Osteoblast (primary cell): ENCODE data around the gene SNX4. TPM values are rescaled to one million over a fixed set of nuclear protein-coding genes. Genes with fewer than 3 reads are reported as not detected.

Experiments used
- DNase-seq: peaks from one replicate; pipeline ENCODE4 v3.0.0; 2011; ENCODE audit warnings: low spot score, mixed read lengths; ENCODE audit not compliant: insufficient read length; ENCODE audit errors: missing footprints
- H2AFZ ChIP-seq: 2 replicates; pipeline ENCODE4 v1.6.0; 2011; ENCODE audit warnings: mild to moderate bottlenecking, low read length
- H3K27ac ChIP-seq: 2 replicates; pipeline ENCODE4 v1.5.1; 2011; ENCODE audit warnings: mild to moderate bottlenecking, low read depth, low read length, moderate library complexity
- H3K27me3 ChIP-seq: 2 replicates; pipeline ENCODE4 v1.6.0; 2012; ENCODE audit warnings: mild to moderate bottlenecking, control low read depth, inconsistent platforms, low read length, moderate library complexity; ENCODE audit not compliant: insufficient read depth
- H3K36me3 ChIP-seq: 2 replicates; pipeline ENCODE4 v1.5.1; 2011; ENCODE audit warnings: mild to moderate bottlenecking, low read length, control low read depth, moderate library complexity; ENCODE audit not compliant: insufficient read depth
- H3K4me1 ChIP-seq: 2 replicates; pipeline ENCODE4 v1.5.1; 2011; ENCODE audit warnings: mild to moderate bottlenecking, low read length, control low read depth, moderate library complexity; ENCODE audit not compliant: insufficient read depth
- H3K4me2 ChIP-seq: 2 replicates; pipeline ENCODE4 v1.6.0; 2011; ENCODE audit warnings: mild to moderate bottlenecking, low read length; ENCODE audit not compliant: insufficient read depth
- H3K4me3 ChIP-seq: fragments of 200-600 bp; sonication (generic); 3 replicates; pipeline ENCODE4 v1.5.1; 2012; ENCODE audit warnings: mild to moderate bottlenecking, low read length, inconsistent platforms; ENCODE audit not compliant: insufficient read depth
- H3K79me2 ChIP-seq: 2 replicates; pipeline ENCODE4 v1.6.0; 2012; ENCODE audit warnings: mild to moderate bottlenecking, low read length, control low read depth, inconsistent platforms; ENCODE audit not compliant: insufficient read depth
- H3K9me3 ChIP-seq: 2 replicates; pipeline ENCODE4 v1.5.1; 2011; ENCODE audit warnings: low read depth, low read length, control low read depth
- H4K20me1 ChIP-seq: 2 replicates; pipeline ENCODE4 v1.6.0; 2012; ENCODE audit warnings: mild to moderate bottlenecking, low read length, control low read depth; ENCODE audit not compliant: insufficient read depth
- total RNA-seq: library from RNA; depleted of rRNA; stranded (reverse); fragments of >200 nt; gene quantifications from 2 replicates; pipeline ENCODE4 v1.2.3, GENCODE V29; 2012
- TF ChIP-seq, protein P1 (sequence below): IDR thresholded peaks from 2 replicates; pipeline ENCODE4 v1.5.1; 2011; ENCODE audit warnings: mild to moderate bottlenecking, low read depth, low read length, moderate library complexity; ENCODE audit errors: extremely low read depth

SNX4 gene
- total RNA-seq, 1 donor: 36.2 TPM

DNA sequence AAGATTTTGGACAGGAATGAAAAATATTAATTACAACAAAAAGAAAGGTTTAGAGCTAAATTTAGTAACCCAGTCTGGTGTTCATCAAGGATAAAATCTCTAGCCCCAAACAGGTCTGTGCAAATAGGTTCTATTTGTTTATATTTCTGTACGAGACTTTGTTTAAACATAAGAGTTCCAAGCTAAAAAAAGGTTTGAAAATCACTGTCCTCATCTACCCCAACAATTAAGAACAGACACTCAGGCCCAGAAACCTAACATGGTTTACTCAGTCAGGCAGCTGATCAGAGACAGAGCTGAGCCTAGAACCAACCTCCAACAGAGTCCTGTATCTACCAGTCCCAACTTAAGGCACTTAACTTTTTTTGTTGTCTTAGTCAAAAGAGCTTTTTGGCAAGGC lies 49.3 kb downstream of the SNX4 start:
- Histone ChIP-seq H3K4me3 (no peak overlapping the region), H3K4me2 (no peak overlapping the region), H3K36me3 (peaks cover 34% of the 10 kb centered on the region), H3K79me2 (no peaks in the 10 kb centered on the region), H4K20me1 (no peaks in the 10 kb centered on the region), H3K9me3 (no peaks in the 10 kb centered on the region), H3K4me1 (no peaks in the 10 kb centered on the region), H2AFZ (no peak overlapping the region), H3K27ac (no peak overlapping the region), H3K27me3 (no peaks in the 10 kb centered on the region)
- DNase-seq: no peak
- TF ChIP-seq, protein P1, sequence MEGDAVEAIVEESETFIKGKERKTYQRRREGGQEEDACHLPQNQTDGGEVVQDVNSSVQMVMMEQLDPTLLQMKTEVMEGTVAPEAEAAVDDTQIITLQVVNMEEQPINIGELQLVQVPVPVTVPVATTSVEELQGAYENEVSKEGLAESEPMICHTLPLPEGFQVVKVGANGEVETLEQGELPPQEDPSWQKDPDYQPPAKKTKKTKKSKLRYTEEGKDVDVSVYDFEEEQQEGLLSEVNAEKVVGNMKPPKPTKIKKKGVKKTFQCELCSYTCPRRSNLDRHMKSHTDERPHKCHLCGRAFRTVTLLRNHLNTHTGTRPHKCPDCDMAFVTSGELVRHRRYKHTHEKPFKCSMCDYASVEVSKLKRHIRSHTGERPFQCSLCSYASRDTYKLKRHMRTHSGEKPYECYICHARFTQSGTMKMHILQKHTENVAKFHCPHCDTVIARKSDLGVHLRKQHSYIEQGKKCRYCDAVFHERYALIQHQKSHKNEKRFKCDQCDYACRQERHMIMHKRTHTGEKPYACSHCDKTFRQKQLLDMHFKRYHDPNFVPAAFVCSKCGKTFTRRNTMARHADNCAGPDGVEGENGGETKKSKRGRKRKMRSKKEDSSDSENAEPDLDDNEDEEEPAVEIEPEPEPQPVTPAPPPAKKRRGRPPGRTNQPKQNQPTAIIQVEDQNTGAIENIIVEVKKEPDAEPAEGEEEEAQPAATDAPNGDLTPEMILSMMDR: no peak

DNA sequence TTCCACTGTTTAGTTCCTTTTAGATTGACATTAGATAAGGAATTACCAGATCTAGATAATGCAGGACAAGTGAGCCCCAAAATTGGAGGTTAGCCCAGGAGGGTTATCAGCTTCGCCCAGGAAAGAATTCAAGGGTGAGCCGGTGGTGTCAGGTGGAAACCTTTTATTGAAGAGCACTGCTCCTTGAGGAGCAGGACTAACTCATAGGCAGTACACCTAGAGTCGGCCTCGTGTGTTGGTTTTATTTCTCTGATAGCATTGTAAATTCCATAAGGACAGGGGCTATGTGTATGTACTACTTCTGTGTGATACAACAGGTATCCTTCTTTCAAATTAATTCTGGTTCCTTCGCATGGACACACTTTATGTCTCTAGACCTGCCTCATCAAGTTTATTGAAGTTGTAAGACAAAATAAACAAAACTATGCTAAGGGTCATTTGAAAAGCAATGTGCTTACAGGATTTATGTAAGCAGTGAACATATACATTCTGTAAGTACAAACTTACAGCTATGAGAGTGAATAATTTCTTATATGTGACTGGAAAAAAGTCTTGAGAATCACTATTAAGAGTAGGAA lies 57.2 kb downstream of the SNX4 start:
- H4K20me1 ChIP-seq: no peaks in the 10 kb centered on the region
- H3K79me2 ChIP-seq: no peaks in the 10 kb centered on the region
- H3K27me3 ChIP-seq: no peaks in the 10 kb centered on the region
- no peak overlapping the region for H3K4me2 ChIP-seq
- H2AFZ ChIP-seq: no peak overlapping the region
- no peak for DNase-seq
- no peaks in the 10 kb centered on the region for H3K4me1 ChIP-seq
- H3K4me3 ChIP-seq: no peak overlapping the region
- TF ChIP-seq, protein P1: no peak
- H3K27ac ChIP-seq: no peak overlapping the region
- peaks cover 33% of the 10 kb centered on the region for H3K36me3 ChIP-seq
- no peaks in the 10 kb centered on the region for H3K9me3 ChIP-seq

DNA sequence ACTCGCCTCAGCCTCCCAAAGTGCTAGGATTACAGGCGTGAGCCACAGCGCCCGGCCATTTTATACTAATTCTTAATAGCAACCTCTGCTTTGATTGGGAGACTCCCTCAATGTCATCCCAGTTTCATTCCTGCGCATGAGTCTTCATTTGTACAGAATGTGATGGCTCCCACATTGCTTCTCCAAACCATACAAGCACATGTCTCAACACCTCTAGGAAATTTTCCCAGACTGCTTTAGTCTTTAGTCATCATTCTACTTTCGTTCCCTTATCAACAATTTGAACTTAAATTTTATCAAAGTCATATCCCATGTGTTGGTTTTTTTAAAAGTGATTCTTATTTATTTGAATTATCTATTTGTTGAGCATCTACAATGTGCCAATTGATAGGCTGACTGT lies 58.1 kb downstream of the SNX4 start:
- H3K27ac ChIP-seq: no peak overlapping the region
- no peaks in the 10 kb centered on the region for H3K9me3 ChIP-seq
- H3K27me3 ChIP-seq: no peaks in the 10 kb centered on the region
- no peaks in the 10 kb centered on the region for H3K79me2 ChIP-seq
- no peak overlapping the region for H3K4me2 ChIP-seq
- no peaks in the 10 kb centered on the region for H4K20me1 ChIP-seq
- no peak overlapping the region for H2AFZ ChIP-seq
- TF ChIP-seq, protein P1: no peak
- H3K4me1 ChIP-seq: no peaks in the 10 kb centered on the region
- no peak overlapping the region for H3K4me3 ChIP-seq
- DNase-seq: no peak
- H3K36me3 ChIP-seq: peaks cover 31% of the 10 kb centered on the region

DNA sequence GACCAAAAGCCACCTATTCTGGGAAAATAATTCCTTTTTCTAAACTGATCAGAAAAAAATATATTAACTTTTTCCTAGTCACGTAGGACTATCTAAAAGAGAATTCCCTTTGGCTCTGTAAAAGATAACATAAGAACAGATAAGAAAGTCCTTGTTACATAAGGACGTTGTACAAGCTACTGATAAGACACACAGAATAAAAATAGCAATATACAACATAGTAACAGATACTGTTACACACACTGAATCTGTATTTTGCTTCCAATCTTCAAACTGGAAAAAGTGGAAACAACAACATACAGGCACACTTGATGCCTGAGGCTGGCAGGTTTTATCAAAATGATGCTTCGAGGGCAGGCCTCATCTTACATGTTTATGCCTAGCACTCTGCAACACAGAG lies 59.8 kb downstream of the SNX4 start:
- Histone ChIP-seq H3K4me3 (no peak overlapping the region), H3K4me2 (no peak overlapping the region), H2AFZ (no peak overlapping the region), H3K79me2 (no peaks in the 10 kb centered on the region), H3K4me1 (no peaks in the 10 kb centered on the region), H3K9me3 (no peaks in the 10 kb centered on the region), H3K27me3 (no peaks in the 10 kb centered on the region), H4K20me1 (no peaks in the 10 kb centered on the region), H3K27ac (no peak overlapping the region), H3K36me3 (peaks cover 44% of the 10 kb centered on the region)
- TF ChIP-seq, protein P1: no peak
- DNase-seq: no peak
